IgD-negative memory B cell (primary cell): ENCODE results near the gene KLF1. TPM values are rescaled to one million over a fixed set of nuclear protein-coding genes. Genes with fewer than 3 reads are reported as not detected.
"Not testable (repeated sequence)": the region's sequence is repeated elsewhere in the genome, so short reads cannot be mapped to it uniquely, and the experiment has no call there.

ENCODE experiments used
- H3K27ac Mint-ChIP-seq, 3 donors: one replicate each; pipeline ENCODE4 v1.8.0; 2020 to 2022; ENCODE audit warnings: mild to moderate bottlenecking in 3 of 3, mixed read lengths in 3 of 3, moderate library complexity in 1 of 3
- H3K27me3 Mint-ChIP-seq: one replicate; pipeline ENCODE4 v1.8.0; 2021; ENCODE audit warnings: mixed read lengths
- H3K36me3 Mint-ChIP-seq: one replicate; pipeline ENCODE4 v1.8.0; 2020; ENCODE audit warnings: mild to moderate bottlenecking, mixed read lengths
- H3K4me1 Mint-ChIP-seq, 3 donors: one replicate each; pipeline ENCODE4 v1.8.0; 2020 to 2022; ENCODE audit warnings: mixed read lengths in 3 of 3, mild to moderate bottlenecking in 1 of 3
- H3K4me3 Mint-ChIP-seq, 4 donors: one replicate each; pipeline ENCODE4 v1.8.0; 2020 to 2022; ENCODE audit warnings: mild to moderate bottlenecking in 4 of 4, mixed read lengths in 4 of 4, moderate library complexity in 3 of 4
- H3K9me3 Mint-ChIP-seq, 3 donors: one replicate each; pipeline ENCODE4 v1.8.0; 2020 to 2021; ENCODE audit warnings: mixed read lengths in 3 of 3, mild to moderate bottlenecking in 1 of 3
- polyA plus RNA-seq: library from polyadenylated mRNA; unstranded; fragments of 300-500 nt; fragmentation: Illumina TruSeq; gene quantifications from one replicate; pipeline ENCODE4 v1.2.3, GENCODE V29; 2021

KLF1 gene
- polyA plus RNA-seq, 1 donor from 2014 or later: not detected

DNA sequence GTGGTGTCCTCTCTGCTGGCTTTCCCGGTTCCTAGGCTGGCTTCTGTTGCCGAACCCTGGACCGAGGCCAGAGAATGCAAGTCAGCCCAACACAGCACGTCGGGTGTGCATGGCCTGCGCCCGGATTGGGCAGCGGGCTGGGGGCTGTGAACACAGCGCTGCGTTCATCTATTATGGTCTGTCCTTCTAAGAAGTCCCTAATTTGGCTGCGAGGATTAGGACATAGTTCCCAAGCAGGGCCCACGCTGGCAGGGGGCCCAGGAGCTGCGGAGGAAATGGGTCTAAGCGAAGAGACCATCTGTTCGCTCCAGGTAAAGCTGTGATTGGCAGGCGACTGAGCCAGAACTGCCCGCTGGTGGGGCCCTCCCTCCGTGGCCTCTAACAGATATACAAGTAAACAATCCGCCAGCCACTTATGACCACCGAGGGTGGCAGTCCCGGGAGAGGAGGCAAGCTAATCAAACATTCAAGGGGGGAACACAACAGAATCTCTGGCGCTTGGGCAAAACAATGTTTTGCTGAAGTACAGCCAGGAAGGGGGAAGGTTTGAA is 26.1 kb upstream of the KLF1 start:
- Mint-ChIP-seq H3K36me3 (no peaks in the 10 kb centered on the region), H3K4me1 (peaks cover 0 to 8% (median 6%) of the 10 kb centered on the region in 3 donors), H3K4me3 (no peak overlapping the region), H3K27me3 (no peaks in the 10 kb centered on the region), H3K9me3 (no peaks in the 10 kb centered on the region), H3K27ac (peak overlapping the region in 1 of 3 donors; percentile 53)

DNA sequence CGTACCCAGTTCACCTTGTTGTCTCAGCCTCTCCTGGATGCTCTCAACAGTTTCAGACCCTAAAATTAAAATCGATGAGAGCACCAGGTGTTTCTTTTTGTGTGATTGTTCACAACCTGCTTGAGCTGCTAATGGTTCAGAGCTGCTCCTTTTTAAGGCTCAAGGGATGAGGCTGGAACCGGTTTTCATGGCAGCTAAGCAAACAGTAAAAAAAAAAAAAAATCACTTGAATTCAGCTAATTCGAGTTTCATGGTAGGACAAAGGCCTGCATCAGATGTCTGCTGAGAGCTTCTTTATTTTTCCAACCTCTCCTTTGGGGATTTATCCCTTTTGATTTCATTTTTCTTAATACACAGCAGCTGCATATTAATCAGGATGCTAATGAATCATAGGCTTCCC is 25.6 kb upstream of the KLF1 start:
- H3K27ac Mint-ChIP-seq: peak overlapping the region in 1 of 3 donors; percentile 53
- H3K9me3 Mint-ChIP-seq: no peaks in the 10 kb centered on the region
- H3K36me3 Mint-ChIP-seq: no peaks in the 10 kb centered on the region
- H3K4me3 Mint-ChIP-seq: no peak overlapping the region
- H3K4me1 Mint-ChIP-seq: peaks cover 0 to 8% (median 6%) of the 10 kb centered on the region in 3 donors
- no peaks in the 10 kb centered on the region for H3K27me3 Mint-ChIP-seq

DNA sequence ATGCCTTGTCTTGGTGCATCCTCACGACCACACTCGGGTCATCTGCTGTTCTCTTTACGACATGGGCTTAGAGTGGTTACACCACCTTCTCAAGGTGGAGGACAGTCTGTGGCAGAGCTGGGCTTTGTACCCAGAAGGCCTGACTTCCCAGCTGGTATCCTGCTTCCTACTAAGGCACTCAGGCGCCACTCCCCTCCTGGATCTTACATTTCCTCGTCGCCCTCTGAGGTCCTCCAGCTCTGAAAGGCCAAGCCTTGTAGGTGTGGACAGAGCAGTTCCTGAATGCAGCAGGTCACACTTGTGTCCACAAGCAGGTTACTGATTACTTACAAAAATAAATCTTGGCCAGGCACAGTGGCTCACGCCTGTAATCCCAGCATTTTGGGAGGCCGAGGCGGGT is 20.2 kb upstream of the KLF1 start:
- Mint-ChIP-seq H3K9me3 (no peaks in the 10 kb centered on the region), H3K4me3 (no peak overlapping the region), H3K27me3 (no peaks in the 10 kb centered on the region), H3K27ac (no peak overlapping the region), H3K36me3 (no peaks in the 10 kb centered on the region), H3K4me1 (no peaks in the 10 kb centered on the region)

DNA sequence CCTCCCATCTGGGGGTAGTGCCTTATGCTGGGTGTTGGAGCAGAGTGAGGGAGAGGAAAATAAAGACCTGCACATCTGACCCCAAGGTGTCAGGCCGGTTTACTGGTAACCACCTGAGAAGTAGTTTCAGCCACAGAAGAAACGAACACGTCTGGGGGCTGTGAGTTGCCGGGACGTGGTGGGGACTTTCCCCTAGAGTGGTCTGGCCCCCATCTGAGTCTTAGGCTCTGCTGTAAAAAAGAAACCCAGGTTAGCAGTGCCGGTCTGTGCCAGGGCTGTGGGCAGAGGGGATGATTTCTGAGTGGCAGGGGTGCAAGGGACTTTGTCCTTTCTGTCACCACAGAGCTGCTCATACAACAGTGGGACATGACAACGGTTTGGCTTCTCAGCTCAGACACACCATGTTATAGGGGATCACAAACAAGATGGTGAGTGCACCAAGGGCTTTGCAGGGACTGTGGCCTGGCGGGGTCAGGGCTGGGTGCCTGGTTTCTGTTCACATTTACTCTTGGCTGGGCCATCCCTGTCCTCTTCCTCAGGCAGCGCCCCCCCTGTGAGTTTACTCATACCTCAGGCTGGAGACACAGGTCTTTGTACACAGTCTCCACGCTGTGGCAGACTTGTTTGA is 13.0 kb upstream of the KLF1 start:
- H3K36me3 Mint-ChIP-seq: peaks cover under 1% of the 10 kb centered on the region
- no peaks in the 10 kb centered on the region for H3K4me1 Mint-ChIP-seq
- no peak overlapping the region for H3K27ac Mint-ChIP-seq
- H3K9me3 Mint-ChIP-seq: no peaks in the 10 kb centered on the region
- H3K27me3 Mint-ChIP-seq: no peaks in the 10 kb centered on the region
- no peak overlapping the region for H3K4me3 Mint-ChIP-seq

DNA sequence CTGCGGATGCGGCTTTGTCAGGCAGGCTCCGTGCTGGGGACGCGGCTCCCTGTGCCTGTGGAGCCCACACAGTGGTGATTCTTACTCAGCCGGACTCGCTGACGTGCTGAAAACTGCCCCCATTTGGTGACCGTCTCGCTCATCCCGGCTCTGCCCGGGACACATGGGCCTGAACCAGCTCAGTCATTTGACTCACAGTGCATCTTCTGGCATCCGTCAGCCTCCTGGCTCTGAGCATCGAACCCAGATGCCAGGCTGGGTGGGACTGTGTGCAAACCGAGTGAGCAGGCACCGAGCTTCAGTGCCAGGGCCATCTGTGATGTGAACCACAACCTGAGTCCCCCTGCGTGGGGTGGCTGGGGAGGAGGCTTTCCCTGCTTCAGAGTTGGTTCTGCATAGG is 9.5 kb upstream of the KLF1 start:
- Mint-ChIP-seq H3K27ac (no peak overlapping the region), H3K4me3 (no peak overlapping the region), H3K27me3 (no peaks in the 10 kb centered on the region), H3K4me1 (peaks cover 0 to 7% (median 3%) of the 10 kb centered on the region in 3 donors), H3K9me3 (no peaks in the 10 kb centered on the region), H3K36me3 (peaks cover 4% of the 10 kb centered on the region)

DNA sequence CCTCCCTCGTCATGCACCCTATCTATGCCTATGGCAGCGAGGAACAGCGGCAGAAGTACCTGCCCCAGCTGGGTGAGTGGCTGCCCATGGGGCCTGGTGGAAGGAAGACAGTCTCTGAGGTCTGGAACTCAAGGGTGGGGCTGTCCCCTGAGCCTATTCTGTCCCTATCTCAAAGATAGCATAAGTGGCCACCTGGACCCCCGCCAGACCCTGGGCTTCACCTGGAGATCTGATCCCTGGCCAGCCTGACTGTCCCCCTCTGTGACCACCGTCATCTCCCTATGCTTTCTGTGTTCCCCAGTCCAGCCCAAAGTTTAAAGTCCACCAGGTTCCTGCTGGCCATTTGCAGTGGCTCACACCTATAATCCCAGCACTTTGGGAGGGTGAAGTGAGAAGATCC is 6.6 kb upstream of the KLF1 start:
- Mint-ChIP-seq H3K9me3 (no peaks in the 10 kb centered on the region), H3K27me3 (no peaks in the 10 kb centered on the region), H3K4me1 (peaks cover 14 to 19% (median 14%) of the 10 kb centered on the region in 3 donors), H3K27ac (peak overlapping the region in 1 of 3 donors; percentile 66), H3K36me3 (peaks cover 6% of the 10 kb centered on the region), H3K4me3 (peak overlapping the region in 3 of 4 donors; percentile 67 to 74 (median 73))

DNA sequence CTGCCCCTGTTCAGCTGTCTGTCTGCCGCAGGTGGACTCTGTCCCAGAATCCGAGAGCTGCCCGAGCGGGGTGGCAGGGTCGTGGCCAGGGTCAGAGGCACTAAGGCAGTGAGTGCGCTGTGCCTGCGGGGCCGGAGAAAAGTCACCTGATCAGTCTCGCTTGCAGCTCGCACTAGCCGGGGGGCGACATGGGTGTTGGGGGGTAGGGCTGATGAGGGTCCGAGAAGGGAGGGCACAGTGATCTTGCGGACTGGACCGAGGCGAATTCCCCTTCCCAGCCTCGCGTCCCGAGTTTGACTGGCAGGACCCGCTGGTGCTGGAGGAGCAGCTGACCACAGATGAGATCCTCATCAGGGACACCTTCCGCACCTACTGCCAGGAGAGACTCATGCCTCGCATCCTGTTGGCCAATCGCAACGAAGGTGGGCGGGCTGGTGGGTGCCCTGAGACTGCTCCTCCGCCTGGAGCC is 4.6 kb upstream of the KLF1 start:
- Mint-ChIP-seq H3K36me3 (peaks cover 6% of the 10 kb centered on the region), H3K4me3 (peak overlapping the region; percentile 96 to 100 (median 100)), H3K27ac (peak overlapping the region; percentile 94 to 97 (median 97)), H3K9me3 (no peaks in the 10 kb centered on the region), H3K4me1 (peaks cover 14 to 19% (median 17%) of the 10 kb centered on the region in 3 donors), H3K27me3 (no peaks in the 10 kb centered on the region)

DNA sequence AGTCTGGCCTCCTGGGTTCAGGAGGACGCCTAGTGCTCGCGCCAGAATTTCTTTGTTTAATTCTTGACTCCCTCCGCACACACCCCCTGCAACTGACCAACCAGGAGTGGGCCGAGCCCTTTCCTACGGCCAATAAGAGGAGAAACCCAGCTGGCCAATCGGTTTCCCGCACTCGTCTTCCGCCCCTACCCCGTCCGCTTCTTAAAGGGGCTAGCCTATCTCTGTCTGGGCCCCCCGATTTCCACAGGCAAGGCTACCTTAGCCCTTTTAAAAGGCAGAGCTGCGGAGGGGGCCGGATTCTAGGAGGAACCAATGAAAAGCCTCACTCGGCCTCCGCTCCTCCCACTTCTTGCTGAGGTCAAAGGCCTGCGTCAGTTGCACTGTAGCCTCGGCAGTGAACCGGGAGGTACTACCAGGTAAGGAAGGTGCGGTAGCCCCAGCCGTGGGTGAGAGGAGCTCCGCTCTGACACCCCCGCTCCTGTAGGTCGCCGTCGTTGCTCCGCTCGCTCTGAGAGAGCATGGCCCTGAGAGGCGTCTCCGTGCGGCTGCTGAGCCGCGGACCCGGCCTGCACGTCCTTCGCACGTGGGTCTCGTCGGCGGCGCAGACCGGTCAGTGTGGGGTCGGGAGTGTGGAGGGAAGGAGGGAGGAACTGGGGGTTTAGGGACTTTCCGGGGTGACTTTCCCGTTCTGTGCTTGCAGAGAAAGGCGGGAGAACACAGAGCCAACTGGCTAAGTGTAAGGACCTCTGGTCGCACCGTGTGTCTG is 4.0 kb upstream of the KLF1 start, which contains the start of gene GCDH:
Gene GCDH (plus strand): TSS at position 374 of the 766 bp plus-strand sequence. CDS start 145 bp downstream, at position 519.
- Mint-ChIP-seq H3K27ac (peak within 1 kb of the TSS; percentile 94 to 97 (median 97)), H3K27me3 (no peaks in the 10 kb centered on the region), H3K4me1 (peaks cover 14 to 19% (median 19%) of the 10 kb centered on the region in 3 donors), H3K36me3 (peaks cover 6% of the 10 kb centered on the region), H3K9me3 (no peaks in the 10 kb centered on the region), H3K4me3 (peak within 1 kb of the TSS; percentile 96 to 100 (median 100))

DNA sequence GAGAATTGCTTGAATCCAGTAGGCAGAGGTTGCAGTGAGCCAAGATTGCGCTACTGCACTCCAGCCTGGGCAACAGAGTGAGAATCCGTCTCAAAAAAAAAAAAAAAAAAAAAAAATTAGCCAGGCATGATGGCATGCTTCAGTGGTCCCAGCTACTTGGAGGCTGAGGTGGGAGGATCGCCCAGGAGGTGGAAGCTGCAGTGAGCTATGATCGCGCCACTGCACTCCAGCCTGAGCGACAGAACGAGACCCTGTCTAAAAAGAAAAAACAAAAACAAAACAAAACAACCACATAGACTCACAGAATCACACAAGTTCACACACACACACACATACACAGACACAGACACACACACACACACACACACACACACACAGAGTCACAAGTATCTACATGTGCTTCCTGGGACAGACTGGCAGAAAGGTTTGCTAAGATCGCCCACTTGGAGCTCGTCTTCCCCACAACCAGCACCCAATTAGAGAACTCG is 3.3 kb upstream of the KLF1 start:
- Mint-ChIP-seq H3K4me1 (peaks cover 14 to 19% (median 19%) of the 10 kb centered on the region in 3 donors), H3K4me3 (peak overlapping the region; percentile 96 to 100 (median 100)), H3K27ac (peak overlapping the region; percentile 94 to 97 (median 97))
- H3K9me3 Mint-ChIP-seq, H3K36me3 Mint-ChIP-seq, H3K27me3 Mint-ChIP-seq: not testable (repeated sequence)

DNA sequence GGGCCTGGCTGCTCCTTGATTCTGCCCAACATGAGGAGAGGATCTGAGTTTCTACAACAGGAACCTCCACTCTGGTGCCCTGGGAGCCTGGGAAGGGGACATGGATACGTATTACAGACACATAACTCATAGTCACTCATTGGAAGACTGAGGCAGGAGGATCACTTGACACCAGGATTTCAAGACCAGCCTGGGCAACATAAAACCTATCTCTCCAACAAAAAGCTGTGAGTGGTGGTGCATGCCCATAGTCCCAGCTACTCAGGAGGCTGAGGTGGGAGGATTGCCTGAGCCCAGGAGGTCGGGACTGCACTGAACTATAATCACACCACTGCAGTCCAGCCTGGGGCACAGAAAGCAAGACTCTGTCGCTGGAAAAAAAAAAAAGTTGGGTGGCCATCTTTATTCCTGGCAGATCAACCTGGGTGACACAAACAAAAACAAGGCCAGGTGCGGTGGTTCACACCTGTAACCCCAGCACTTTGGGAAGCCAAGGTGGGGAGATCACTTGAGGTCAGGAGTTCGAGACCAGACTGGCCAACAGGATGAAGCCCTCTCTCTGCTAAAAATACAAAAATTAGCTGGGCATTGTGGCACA is 1.1 kb upstream of the KLF1 start:
- Mint-ChIP-seq H3K36me3 (peaks cover 2% of the 10 kb centered on the region), H3K27ac (peak overlapping the region in 1 of 3 donors; percentile 10), H3K4me3 (peak overlapping the region in 3 of 4 donors; percentile 39 to 72 (median 47)), H3K9me3 (no peaks in the 10 kb centered on the region), H3K4me1 (peaks cover 18 to 24% (median 23%) of the 10 kb centered on the region in 3 donors), H3K27me3 (no peaks in the 10 kb centered on the region)

DNA sequence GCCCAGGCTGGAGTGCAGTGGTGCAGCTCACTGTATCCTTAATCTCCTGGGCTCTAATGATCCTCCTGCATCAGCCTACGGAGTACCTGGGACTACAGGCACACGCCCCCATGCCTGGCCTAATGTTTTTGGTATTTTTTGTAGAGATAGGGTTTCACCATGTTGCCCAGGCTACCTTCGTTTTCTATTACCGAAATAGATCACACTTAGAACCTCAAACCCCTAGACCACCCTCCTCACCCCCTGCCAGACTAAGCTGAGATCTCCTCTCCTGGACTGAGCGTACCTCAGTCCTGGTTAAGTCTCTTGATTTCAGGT is 391 bp downstream of the KLF1 start:
- Mint-ChIP-seq H3K9me3 (peaks cover 0 to 7% (median 0%) of the 10 kb centered on the region in 3 donors), H3K27ac (peak overlapping the region in 2 of 3 donors; percentile 42 to 50), H3K27me3 (no peaks in the 10 kb centered on the region), H3K36me3 (peaks cover 2% of the 10 kb centered on the region), H3K4me1 (peaks cover 15 to 24% (median 18%) of the 10 kb centered on the region in 3 donors), H3K4me3 (peak overlapping the region in 3 of 4 donors; percentile 58 to 83 (median 72))

DNA sequence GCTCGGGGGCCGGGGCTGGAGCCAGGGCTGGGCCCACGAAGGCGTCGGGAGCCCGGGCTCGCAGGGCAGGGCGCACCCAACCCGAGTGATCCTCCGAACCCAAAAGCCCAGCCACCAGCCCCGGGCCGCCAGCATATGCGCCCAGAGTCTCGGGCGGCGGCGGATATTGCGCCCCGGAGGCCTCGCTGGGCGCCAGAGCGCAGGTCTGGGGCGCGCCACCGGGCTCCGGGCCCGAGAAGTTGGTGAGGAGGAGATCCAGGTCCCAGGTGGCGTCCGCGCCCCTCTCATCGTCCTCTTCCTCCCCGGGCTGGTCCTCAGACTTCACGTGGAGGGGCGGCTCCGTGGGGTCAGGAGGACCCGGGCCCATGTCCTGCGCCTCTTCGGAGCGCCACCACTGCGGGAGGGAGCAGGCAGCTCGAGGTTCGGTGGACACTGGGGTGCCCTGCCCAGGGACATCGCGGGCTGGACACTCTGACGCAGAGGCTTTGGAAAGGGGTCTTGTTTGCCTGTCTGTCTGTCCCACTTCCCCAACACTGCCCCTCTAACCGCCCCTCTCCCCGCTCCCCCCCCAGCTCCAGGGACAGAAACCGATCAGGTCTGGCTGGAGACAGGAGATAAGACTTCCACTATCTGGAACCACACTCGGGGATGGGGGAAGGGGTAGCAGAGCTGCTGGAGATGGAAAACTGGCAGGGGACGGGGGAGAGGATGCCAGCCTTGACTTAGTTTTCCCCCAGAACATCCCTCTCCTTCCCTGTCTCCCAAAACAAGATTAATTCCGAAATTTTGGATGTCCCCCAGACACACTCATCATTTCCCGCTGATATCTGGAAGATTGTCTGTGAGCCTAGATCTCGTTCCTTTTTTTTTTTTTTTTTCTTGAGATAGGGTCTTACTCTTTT is 1.0 kb downstream of the KLF1 start:
- H3K4me1 Mint-ChIP-seq: peaks cover 11 to 20% (median 13%) of the 10 kb centered on the region in 3 donors

DNA sequence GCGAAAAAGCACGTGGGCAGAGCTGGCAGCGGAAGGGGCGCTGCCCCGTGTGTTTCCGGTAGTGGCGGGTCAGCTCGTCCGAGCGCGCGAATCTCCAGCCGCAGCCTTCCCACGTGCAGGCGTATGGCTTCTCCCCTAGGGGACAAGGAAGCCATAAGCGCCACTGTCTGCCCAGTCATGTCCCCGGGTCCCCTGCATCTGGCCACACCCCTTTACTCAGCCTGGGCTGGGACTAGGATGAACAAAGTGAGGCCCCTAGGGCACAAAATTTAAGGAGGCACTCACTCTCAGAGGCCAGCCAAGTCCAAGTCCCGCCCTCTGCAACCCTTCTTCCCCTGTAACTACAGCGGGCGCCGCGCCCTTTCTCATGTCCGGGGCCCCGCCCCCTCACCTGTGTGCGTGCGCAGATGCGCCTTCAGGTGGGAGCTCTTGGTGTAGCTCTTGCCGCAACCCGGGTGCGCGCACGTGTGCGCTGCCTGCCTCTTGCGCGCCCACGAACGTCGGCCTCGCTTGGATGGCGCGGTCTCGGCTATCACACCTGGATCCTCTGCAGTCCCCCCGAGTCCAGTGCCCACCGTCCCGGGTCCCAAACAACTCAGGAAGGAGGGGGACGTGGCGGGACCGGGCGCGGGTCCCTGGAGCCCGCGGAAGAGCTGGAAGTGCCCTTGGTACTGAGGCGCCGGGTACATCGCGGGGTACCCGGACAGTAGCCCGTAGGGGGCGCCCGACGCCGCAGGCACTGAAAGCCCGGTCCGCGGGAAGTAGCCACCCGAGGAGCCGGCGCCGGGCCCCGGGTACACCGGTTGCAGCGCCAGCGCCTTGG is 1.9 kb downstream of the KLF1 start:
- H3K4me1 Mint-ChIP-seq: peaks cover 9 to 19% (median 9%) of the 10 kb centered on the region in 3 donors
- H3K27ac Mint-ChIP-seq: peak overlapping the region in 1 of 3 donors; percentile 98
- H3K9me3 Mint-ChIP-seq: peaks cover 0 to 9% (median 0%) of the 10 kb centered on the region in 3 donors
- H3K27me3 Mint-ChIP-seq: no peaks in the 10 kb centered on the region
- H3K4me3 Mint-ChIP-seq: peak overlapping the region; percentile 80 to 96 (median 88)
- H3K36me3 Mint-ChIP-seq: no peaks in the 10 kb centered on the region

More for the DNA sequence above, 1.0 kb downstream of the KLF1 start:
- H3K9me3 Mint-ChIP-seq: peaks cover 0 to 9% (median 0%) of the 10 kb centered on the region in 3 donors
- H3K4me3 Mint-ChIP-seq: peak overlapping the region in 3 of 4 donors; percentile 72 to 83 (median 78)
- H3K27me3 Mint-ChIP-seq: no peaks in the 10 kb centered on the region
- peak overlapping the region in 2 of 3 donors; percentile 42 to 50 for H3K27ac Mint-ChIP-seq
- H3K36me3 Mint-ChIP-seq: peaks cover under 1% of the 10 kb centered on the region
